ENCODE results near the gene POLR3H. TPM values are rescaled to one million over a fixed set of nuclear protein-coding genes. Genes with fewer than 3 reads are reported as not detected.
"Not testable (repeated sequence)": the region's sequence is repeated elsewhere in the genome, so short reads cannot be mapped to it uniquely, and the experiment has no call there.

The POLR3H gene
- total and polyA plus RNA-seq, 12 donors, result 18.7 to 92.6 (median 45.4) TPM

GRCh38 chr22:41561788-41562187 is 17.5 kb upstream of the POLR3H start:
- H3K4me1 ChIP-seq (replicated peaks in 1 of 2), result peaks cover 58 to 77% of the 10 kb centered on the region in 2 donors
- DNase-seq, result peak; percentile 42 to 75 (median 69)
- peak overlapping the region; percentile 17 to 96 (median 79) for H3K27ac ChIP-seq
- intact Hi-C loops (cut with DNase I), result no loop called here
- peak overlapping the region; percentile 15 to 70 (median 52) for H3K4me3 ChIP-seq
- TF ChIP-seq CTCF (IDR thresholded peaks at IDR 0.05), result no peak
- TF ChIP-seq POLR2A (IDR thresholded peaks at IDR 0.05), result peak in 1 of 2 donors; percentile 25
- 33 to 45% (median 39%) methylated on average over 4 to 5 of the region's 5 CpGs for WGBS, 4 donors
- no peaks in the 10 kb centered on the region for H3K36me3 ChIP-seq (replicated peaks in 1 of 2)
- no peaks in the 10 kb centered on the region for H3K9me3 ChIP-seq (replicated peaks in 1 of 3)
- H3K27me3 ChIP-seq, result no peaks in the 10 kb centered on the region

GRCh38 chr22:41561335-41561734 is 17.1 kb upstream of the POLR3H start:
- WGBS, 4 donors, result 6 to 37% (median 29%) methylated on average over 5 to 10 of the region's 10 CpGs
- DNase-seq, result peak in 5 of 7 donors; percentile 35 to 69 (median 42)
- TF ChIP-seq CTCF (IDR thresholded peaks at IDR 0.05), result no peak
- no peak for TF ChIP-seq POLR2A (IDR thresholded peaks at IDR 0.05)
- no peaks in the 10 kb centered on the region for H3K9me3 ChIP-seq (replicated peaks in 1 of 3)
- peaks cover 55 to 74% of the 10 kb centered on the region in 2 donors for H3K4me1 ChIP-seq (replicated peaks in 1 of 2)
- H3K36me3 ChIP-seq (replicated peaks in 1 of 2), result no peaks in the 10 kb centered on the region
- H3K27ac ChIP-seq, result peak overlapping the region; percentile 17 to 96 (median 79)
- no peaks in the 10 kb centered on the region for H3K27me3 ChIP-seq
- peak overlapping the region in 3 of 4 donors; percentile 15 to 70 (median 64) for H3K4me3 ChIP-seq
- intact Hi-C loops (cut with DNase I), result no loop called here

GRCh38 chr22:41560095-41560471 is 15.8 kb upstream of the POLR3H start:
- H3K4me3 ChIP-seq, result peak overlapping the region in 1 of 4 donors; percentile 70
- peaks cover 48 to 61% of the 10 kb centered on the region in 2 donors for H3K4me1 ChIP-seq (replicated peaks in 1 of 2)
- no peaks in the 10 kb centered on the region for H3K36me3 ChIP-seq (replicated peaks in 1 of 2)
- H3K27ac ChIP-seq, result peak overlapping the region in 4 of 5 donors; percentile 73 to 96 (median 86)
- intact Hi-C loops (cut with DNase I), result no loop called here
- WGBS, 4 donors, result 35 to 54% (median 44%) methylated on average over 1 to 6 of the region's 6 CpGs
- TF ChIP-seq CTCF (IDR thresholded peaks at IDR 0.05) (no peak), POLR2A (IDR thresholded peaks at IDR 0.05) (no peak)
- no peaks in the 10 kb centered on the region for H3K27me3 ChIP-seq
- DNase-seq, result peak in 1 of 7 donors; percentile 30
- no peaks in the 10 kb centered on the region for H3K9me3 ChIP-seq (replicated peaks in 1 of 3)

DNA sequence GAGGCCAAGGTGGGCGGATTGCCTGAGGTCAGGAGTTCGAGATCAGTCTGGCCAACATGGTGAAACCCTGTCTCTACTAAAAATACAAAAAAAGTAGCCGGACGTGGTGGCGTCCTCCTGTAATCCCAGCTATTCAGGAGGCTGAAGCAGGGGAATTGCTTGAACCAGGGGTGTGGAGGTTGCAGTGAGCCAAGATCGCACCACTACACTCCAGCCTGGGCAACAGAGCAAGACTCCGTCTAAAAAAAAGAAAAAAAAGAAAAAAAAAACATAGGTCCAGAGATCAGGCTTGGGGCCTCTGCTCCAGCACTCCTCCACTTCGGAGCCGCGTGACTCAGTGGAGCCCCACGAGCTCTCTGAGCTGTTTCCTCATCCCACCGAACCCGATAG is 14.0 kb upstream of the POLR3H start:
- peaks cover 29 to 43% of the 10 kb centered on the region in 2 donors for H3K4me1 ChIP-seq (replicated peaks in 1 of 2)
- H3K4me3 ChIP-seq; H3K36me3 ChIP-seq (replicated peaks in 1 of 2); H3K9me3 ChIP-seq (replicated peaks in 1 of 3); intact Hi-C loops (cut with DNase I); DNase-seq; H3K27me3 ChIP-seq: not testable (repeated sequence)
- H3K27ac ChIP-seq, result peak overlapping the region in 3 of 5 donors; percentile 70 to 86 (median 83)
- WGBS, 4 donors, result 87 to 96% (median 92%) methylated on average over 12 to 13 of the region's 13 CpGs

Measured in adrenal gland (tissue), 12 donors.